VCaP (cell line): Measurements from ENCODE around the gene EPHB2.

Experiments
- H3K27ac ChIP-seq: fragments of 450-650 bp; 2 replicates; pipeline ENCODE4 v1.5.1; 2017
- CTCF ChIP-seq: fragments of 450-650 bp; conservative IDR thresholded peaks from 2 replicates; pipeline ENCODE4 v1.5.1; 2017; ENCODE audit warnings: mild to moderate bottlenecking, moderate library complexity

The EPHB2 gene

DNA sequence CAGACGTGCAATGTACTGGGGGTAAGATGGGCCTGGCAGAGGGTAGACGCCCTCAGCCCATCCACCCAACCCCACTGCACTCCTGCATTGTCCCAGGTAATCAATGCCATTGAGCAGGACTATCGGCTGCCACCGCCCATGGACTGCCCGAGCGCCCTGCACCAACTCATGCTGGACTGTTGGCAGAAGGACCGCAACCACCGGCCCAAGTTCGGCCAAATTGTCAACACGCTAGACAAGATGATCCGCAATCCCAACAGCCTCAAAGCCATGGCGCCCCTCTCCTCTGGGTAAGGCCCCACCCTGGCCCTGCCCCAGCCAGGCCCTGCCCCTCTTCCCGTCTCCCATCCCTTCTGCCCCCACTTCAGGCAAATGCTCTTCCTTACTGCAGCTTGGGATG, 199.6 kb downstream of the EPHB2 start:
- TF ChIP-seq CTCF, result no peak
- H3K27ac ChIP-seq, result no peak overlapping the region

DNA sequence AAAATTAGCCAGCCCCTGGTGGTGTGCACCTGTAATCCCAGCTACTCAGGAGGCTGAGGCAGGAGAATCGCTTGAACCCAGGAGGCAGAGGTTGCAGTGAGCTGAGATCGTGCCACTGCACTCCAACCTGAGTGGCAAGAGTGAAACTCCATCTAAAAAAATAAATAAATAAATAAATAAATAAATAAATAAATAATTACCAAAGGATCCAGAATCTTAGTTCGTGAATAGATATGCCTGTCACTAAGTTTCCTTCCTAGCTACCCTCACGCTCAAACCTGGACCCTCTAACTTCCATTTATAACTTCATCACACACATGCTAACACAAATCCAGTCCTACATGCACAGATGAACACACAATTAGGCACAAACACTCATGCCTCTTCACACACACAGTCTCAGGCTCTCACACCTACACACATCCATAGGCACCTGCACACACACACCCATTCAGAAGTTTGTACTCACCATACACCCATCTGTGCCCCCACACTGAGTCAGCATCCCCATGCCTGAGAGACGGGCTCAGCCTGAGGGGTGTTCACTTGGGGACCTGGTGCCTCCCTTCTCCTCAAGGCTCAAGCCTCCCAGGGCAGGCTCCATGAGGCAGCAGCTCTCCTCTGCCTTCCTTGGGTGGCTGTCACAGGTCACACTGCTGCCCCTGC, 200.5 kb downstream of the EPHB2 start:
- no peak overlapping the region for H3K27ac ChIP-seq
- no peak for TF ChIP-seq CTCF

- TF ChIP-seq CTCF, result no peak
- no peak overlapping the region for H3K27ac ChIP-seq
These were observed 201.7 kb downstream of the EPHB2 start for GRCh38 chr1:22912311-22912710.

GRCh38 chr1:22913421-22914141, 202.9 kb downstream of the EPHB2 start:
- TF ChIP-seq CTCF, result no peak
- H3K27ac ChIP-seq, result no peak overlapping the region

GRCh38 chr1:22914156-22914555, 203.5 kb downstream of the EPHB2 start:
- TF ChIP-seq CTCF, result no peak
- H3K27ac ChIP-seq, result no peak overlapping the region

GRCh38 chr1:22914633-22915217, 204.1 kb downstream of the EPHB2 start:
- TF ChIP-seq CTCF, result no peak
- no peak overlapping the region for H3K27ac ChIP-seq

- H3K27ac ChIP-seq, result no peak overlapping the region
These were observed 204.6 kb downstream of the EPHB2 start for GRCh38 chr1:22915231-22915630.

More at GRCh38 chr1:22915231-22915630, 204.6 kb downstream of the EPHB2 start:
- no peak for TF ChIP-seq CTCF
